SK-N-SH treated with all-trans-retinoic acid at 6 μM for 48 hours (cell line): Measurements from ENCODE around the gene THRB.

Source experiments
- ATAC-seq: fragments of 200-7000 bp; cut with Tn5 transposase; 3 replicates; pipeline ENCODE4 v1.9.1; 2020; ENCODE audit warnings: mild to moderate bottlenecking, moderate library complexity
- ARNTL ChIP-seq: fragments of 450-650 bp; formaldehyde crosslinking; IDR thresholded peaks from 2 replicates; pipeline ENCODE4 v1.5.0; 2020; ENCODE audit warnings: low read depth, mild to moderate bottlenecking, moderate library complexity, borderline replicate concordance
- BACH2 ChIP-seq: fragments of 250-450 bp; sonication (Bioruptor Pico); IDR thresholded peaks from 2 replicates; pipeline ENCODE4 v1.9.0; 2021; ENCODE audit warnings: mild to moderate bottlenecking, borderline replicate concordance
- CSDC2 ChIP-seq: fragments of 250-450 bp; sonication (Bioruptor Pico); IDR thresholded peaks from 2 replicates; pipeline ENCODE4 v1.5.0; 2020; ENCODE audit warnings: mild to moderate bottlenecking, moderate library complexity
- ESRRG ChIP-seq: fragments of 250-450 bp; sonication (Bioruptor Pico); IDR thresholded peaks from 2 replicates; pipeline ENCODE4 v1.6.1; 2021; ENCODE audit warnings: mild to moderate bottlenecking
- ISL1 ChIP-seq: fragments of 250-450 bp; sonication (Bioruptor Pico); IDR thresholded peaks from 2 replicates; pipeline ENCODE4 v2.1.2; 2022; ENCODE audit warnings: mild to moderate bottlenecking, moderate library complexity
- OSR1 ChIP-seq: fragments of 250-450 bp; sonication (Bioruptor Pico); IDR thresholded peaks from 2 replicates; pipeline ENCODE4 v1.8.0; 2022; ENCODE audit warnings: moderate library complexity, mild to moderate bottlenecking, inconsistent platforms
- PPARA ChIP-seq: fragments of 250-450 bp; sonication (Bioruptor Pico); IDR thresholded peaks from 2 replicates; pipeline ENCODE4 v1.5.0; 2020; ENCODE audit warnings: mild to moderate bottlenecking, borderline replicate concordance
- RARB ChIP-seq: fragments of 250-450 bp; sonication (Bioruptor Pico); IDR thresholded peaks from 2 replicates; pipeline ENCODE4 v1.8.0; 2021; ENCODE audit warnings: mild to moderate bottlenecking, moderate library complexity
- SNAI2 ChIP-seq: fragments of 250-450 bp; sonication (Bioruptor Pico); IDR thresholded peaks from 2 replicates; pipeline ENCODE4 v1.5.0; 2020; ENCODE audit warnings: mild to moderate bottlenecking, moderate library complexity
- TCF4 ChIP-seq: fragments of 250-450 bp; sonication (Bioruptor Pico); IDR thresholded peaks from 2 replicates; pipeline ENCODE4 v1.8.0; 2021; ENCODE audit warnings: mild to moderate bottlenecking, moderate library complexity, borderline replicate concordance
- TOX ChIP-seq: fragments of 250-450 bp; sonication (Bioruptor Pico); IDR thresholded peaks from 2 replicates; pipeline ENCODE4 v1.8.0; 2021; ENCODE audit warnings: mild to moderate bottlenecking, moderate library complexity, borderline replicate concordance
- ZC3H10 ChIP-seq: fragments of 250-450 bp; sonication (Bioruptor Pico); IDR thresholded peaks from 2 replicates; pipeline ENCODE4 v1.5.1; 2021; ENCODE audit warnings: mild to moderate bottlenecking, moderate library complexity
- ZFP3 ChIP-seq: fragments of 250-450 bp; sonication (Bioruptor Pico); IDR thresholded peaks from 2 replicates; pipeline ENCODE4 v1.5.0; 2020; ENCODE audit warnings: mild to moderate bottlenecking, moderate library complexity
- ZFP30 ChIP-seq: fragments of 450-650 bp; formaldehyde crosslinking; IDR thresholded peaks from 2 replicates; pipeline ENCODE4 v1.5.0; 2022; ENCODE audit warnings: mild to moderate bottlenecking, moderate library complexity
- ZNF565 ChIP-seq: fragments of 450-650 bp; formaldehyde crosslinking; conservative IDR thresholded peaks from 2 replicates; pipeline ENCODE4 v1.5.0; 2020; ENCODE audit warnings: low read depth, mild to moderate bottlenecking, moderate library complexity
- ZNF70 ChIP-seq: fragments of 450-650 bp; formaldehyde crosslinking; IDR thresholded peaks from 2 replicates; pipeline ENCODE4 v1.5.0; 2020; ENCODE audit warnings: mild to moderate bottlenecking, moderate library complexity
- ZNF8 ChIP-seq: fragments of 450-650 bp; formaldehyde crosslinking; IDR thresholded peaks from 2 replicates; pipeline ENCODE4 v1.5.0; 2020; ENCODE audit warnings: mild to moderate bottlenecking, moderate library complexity
- TF ChIP-seq, protein P1 (sequence below): fragments of 250-450 bp; sonication (Bioruptor Pico); IDR thresholded peaks from 2 replicates; pipeline ENCODE4 v1.5.0; 2020; ENCODE audit warnings: mild to moderate bottlenecking, moderate library complexity
- TF ChIP-seq, protein P2 (sequence below): fragments of 250-450 bp; sonication (Bioruptor Pico); IDR thresholded peaks from 2 replicates; pipeline ENCODE4 v1.5.1; 2020; ENCODE audit warnings: low read depth, mild to moderate bottlenecking, moderate library complexity
- TF ChIP-seq, protein P3 (sequence below): fragments of 250-450 bp; sonication (Bioruptor Pico); IDR thresholded peaks from 2 replicates; pipeline ENCODE4 v1.8.0; 2021; ENCODE audit warnings: low read depth, mild to moderate bottlenecking, moderate library complexity, borderline replicate concordance
- TF ChIP-seq, protein P4 (sequence below): fragments of 250-450 bp; sonication (Bioruptor Pico); IDR thresholded peaks from 2 replicates; pipeline ENCODE4 v1.8.0; 2020; ENCODE audit warnings: mild to moderate bottlenecking, moderate library complexity, borderline replicate concordance
- TF ChIP-seq, protein P5 (sequence below): fragments of 250-450 bp; sonication (Bioruptor Pico); IDR thresholded peaks from 2 replicates; pipeline ENCODE4 v1.5.1; 2021; ENCODE audit warnings: mild to moderate bottlenecking, moderate library complexity

Gene THRB

DNA sequence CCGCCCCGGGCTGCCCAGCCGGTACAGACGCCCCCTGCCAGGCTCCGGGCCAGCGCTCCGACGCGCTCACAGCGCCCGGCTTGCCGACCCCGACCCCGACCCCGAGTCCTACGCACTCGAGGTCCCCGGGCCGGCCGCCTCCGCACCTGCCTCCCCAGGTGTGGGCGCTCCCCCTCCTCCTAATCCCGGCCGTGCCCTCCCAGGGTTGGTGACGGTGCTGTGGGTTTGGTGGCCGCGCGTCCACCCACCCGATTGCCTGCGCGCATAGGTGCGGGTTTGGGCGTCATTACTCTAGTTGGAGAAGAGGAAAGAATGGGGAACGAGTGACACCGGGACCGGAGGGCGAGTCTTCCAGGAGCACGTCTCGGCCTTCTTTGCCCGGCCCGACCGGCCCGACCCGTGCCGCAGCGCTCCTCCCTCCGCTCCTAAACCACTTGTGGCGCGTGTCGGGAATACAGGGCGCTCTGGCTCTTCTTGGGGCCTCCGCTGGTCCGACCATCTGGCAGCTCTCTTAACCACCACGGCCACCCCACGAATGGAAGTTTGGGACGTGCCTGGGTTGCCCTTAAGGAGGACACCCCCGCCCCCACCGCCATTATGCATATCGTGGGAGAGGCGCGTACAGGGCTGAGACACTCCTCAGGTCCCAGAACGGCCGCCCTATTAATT, 810 bp upstream of the THRB start:
- TF ChIP-seq, protein P1, sequence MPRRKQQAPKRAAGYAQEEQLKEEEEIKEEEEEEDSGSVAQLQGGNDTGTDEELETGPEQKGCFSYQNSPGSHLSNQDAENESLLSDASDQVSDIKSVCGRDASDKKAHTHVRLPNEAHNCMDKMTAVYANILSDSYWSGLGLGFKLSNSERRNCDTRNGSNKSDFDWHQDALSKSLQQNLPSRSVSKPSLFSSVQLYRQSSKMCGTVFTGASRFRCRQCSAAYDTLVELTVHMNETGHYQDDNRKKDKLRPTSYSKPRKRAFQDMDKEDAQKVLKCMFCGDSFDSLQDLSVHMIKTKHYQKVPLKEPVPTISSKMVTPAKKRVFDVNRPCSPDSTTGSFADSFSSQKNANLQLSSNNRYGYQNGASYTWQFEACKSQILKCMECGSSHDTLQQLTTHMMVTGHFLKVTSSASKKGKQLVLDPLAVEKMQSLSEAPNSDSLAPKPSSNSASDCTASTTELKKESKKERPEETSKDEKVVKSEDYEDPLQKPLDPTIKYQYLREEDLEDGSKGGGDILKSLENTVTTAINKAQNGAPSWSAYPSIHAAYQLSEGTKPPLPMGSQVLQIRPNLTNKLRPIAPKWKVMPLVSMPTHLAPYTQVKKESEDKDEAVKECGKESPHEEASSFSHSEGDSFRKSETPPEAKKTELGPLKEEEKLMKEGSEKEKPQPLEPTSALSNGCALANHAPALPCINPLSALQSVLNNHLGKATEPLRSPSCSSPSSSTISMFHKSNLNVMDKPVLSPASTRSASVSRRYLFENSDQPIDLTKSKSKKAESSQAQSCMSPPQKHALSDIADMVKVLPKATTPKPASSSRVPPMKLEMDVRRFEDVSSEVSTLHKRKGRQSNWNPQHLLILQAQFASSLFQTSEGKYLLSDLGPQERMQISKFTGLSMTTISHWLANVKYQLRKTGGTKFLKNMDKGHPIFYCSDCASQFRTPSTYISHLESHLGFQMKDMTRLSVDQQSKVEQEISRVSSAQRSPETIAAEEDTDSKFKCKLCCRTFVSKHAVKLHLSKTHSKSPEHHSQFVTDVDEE (CRISPR knock-in tag), result no peak
- TF ChIP-seq ARNTL (CRISPR knock-in tag) (no peak), ZNF70 (CRISPR knock-in tag) (no peak), ZC3H10 (CRISPR knock-in tag) (no peak), ZNF8 (CRISPR knock-in tag) (no peak), ISL1 (no peak), CSDC2 (CRISPR knock-in tag) (no peak), ESRRG (CRISPR knock-in tag) (no peak), PPARA (CRISPR knock-in tag) (no peak), ZNF565 (CRISPR knock-in tag) (no peak), ZFP3 (CRISPR knock-in tag) (no peak), TCF4 (CRISPR knock-in tag) (no peak), SNAI2 (CRISPR knock-in tag) (no peak), OSR1 (CRISPR knock-in tag) (no peak), TOX (no peak), BACH2 (CRISPR knock-in tag) (no peak)
- TF ChIP-seq, protein P2, sequence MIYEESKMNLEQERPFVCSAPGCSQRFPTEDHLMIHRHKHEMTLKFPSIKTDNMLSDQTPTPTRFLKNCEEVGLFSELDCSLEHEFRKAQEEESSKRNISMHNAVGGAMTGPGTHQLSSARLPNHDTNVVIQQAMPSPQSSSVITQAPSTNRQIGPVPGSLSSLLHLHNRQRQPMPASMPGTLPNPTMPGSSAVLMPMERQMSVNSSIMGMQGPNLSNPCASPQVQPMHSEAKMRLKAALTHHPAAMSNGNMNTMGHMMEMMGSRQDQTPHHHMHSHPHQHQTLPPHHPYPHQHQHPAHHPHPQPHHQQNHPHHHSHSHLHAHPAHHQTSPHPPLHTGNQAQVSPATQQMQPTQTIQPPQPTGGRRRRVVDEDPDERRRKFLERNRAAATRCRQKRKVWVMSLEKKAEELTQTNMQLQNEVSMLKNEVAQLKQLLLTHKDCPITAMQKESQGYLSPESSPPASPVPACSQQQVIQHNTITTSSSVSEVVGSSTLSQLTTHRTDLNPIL (CRISPR knock-in tag), result no peak
- TF ChIP-seq, protein P3, sequence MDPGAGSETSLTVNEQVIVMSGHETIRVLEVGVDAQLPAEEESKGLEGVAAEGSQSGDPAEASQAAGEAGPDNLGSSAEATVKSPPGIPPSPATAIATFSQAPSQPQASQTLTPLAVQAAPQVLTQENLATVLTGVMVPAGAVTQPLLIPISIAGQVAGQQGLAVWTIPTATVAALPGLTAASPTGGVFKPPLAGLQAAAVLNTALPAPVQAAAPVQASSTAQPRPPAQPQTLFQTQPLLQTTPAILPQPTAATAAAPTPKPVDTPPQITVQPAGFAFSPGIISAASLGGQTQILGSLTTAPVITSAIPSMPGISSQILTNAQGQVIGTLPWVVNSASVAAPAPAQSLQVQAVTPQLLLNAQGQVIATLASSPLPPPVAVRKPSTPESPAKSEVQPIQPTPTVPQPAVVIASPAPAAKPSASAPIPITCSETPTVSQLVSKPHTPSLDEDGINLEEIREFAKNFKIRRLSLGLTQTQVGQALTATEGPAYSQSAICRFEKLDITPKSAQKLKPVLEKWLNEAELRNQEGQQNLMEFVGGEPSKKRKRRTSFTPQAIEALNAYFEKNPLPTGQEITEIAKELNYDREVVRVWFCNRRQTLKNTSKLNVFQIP (CRISPR knock-in tag), result no peak
- TF ChIP-seq, protein P4, sequence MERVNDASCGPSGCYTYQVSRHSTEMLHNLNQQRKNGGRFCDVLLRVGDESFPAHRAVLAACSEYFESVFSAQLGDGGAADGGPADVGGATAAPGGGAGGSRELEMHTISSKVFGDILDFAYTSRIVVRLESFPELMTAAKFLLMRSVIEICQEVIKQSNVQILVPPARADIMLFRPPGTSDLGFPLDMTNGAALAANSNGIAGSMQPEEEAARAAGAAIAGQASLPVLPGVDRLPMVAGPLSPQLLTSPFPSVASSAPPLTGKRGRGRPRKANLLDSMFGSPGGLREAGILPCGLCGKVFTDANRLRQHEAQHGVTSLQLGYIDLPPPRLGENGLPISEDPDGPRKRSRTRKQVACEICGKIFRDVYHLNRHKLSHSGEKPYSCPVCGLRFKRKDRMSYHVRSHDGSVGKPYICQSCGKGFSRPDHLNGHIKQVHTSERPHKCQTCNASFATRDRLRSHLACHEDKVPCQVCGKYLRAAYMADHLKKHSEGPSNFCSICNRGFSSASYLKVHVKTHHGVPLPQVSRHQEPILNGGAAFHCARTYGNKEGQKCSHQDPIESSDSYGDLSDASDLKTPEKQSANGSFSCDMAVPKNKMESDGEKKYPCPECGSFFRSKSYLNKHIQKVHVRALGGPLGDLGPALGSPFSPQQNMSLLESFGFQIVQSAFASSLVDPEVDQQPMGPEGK (CRISPR knock-in tag), result no peak
- TF ChIP-seq, protein P5, sequence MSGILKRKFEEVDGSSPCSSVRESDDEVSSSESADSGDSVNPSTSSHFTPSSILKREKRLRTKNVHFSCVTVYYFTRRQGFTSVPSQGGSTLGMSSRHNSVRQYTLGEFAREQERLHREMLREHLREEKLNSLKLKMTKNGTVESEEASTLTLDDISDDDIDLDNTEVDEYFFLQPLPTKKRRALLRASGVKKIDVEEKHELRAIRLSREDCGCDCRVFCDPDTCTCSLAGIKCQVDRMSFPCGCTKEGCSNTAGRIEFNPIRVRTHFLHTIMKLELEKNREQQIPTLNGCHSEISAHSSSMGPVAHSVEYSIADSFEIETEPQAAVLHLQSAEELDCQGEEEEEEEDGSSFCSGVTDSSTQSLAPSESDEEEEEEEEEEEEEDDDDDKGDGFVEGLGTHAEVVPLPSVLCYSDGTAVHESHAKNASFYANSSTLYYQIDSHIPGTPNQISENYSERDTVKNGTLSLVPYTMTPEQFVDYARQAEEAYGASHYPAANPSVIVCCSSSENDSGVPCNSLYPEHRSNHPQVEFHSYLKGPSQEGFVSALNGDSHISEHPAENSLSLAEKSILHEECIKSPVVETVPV (CRISPR knock-in tag), result no peak
- ATAC-seq, result peak; percentile 15

DNA sequence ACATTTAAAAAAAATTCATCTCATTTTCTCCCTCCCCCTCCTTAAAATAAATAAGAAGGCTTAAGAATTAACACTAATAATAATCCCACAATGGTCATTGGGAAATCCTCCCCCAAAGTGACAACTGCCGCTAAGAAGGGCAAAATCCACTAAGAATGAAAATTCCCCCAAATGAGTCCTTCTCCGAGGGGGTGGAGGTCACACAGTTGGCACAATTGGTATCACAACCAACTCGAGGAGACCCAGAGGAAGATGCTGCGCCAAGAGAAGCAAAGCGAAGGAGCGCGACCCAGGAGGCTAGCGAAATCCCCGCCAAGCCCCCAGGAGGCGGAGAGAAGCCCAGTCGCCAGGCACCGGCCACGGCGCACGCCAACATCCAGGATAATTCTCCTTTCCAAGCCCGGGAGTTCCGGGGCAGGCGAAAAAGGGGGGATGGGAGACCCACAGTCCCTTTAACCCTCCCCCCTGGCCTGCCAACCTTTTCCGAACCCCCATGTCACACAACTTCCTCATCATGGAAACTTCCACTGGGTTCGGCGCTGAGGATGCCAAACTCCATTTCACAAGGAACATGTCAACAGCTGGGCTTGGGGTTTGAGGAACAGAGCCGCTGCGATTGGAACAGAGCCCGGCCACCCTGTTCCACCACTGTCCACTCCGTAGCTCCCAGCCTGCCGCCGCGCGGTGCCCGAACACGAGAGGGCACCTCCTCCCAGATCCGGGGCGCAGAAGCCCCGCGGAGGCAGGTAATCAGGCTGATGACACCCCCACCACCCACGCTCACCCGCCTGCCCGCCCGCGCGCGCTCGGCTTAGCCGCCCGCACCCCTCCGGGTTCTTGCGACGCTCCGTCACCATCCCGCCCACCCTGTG, 668 bp downstream of the THRB start:
- ATAC-seq, result peak; percentile 57
- TF ChIP-seq TCF4 (CRISPR knock-in tag) (no peak), BACH2 (CRISPR knock-in tag) (no peak), ZFP3 (CRISPR knock-in tag) (no peak), CSDC2 (CRISPR knock-in tag) (no peak), ARNTL (CRISPR knock-in tag) (no peak), SNAI2 (CRISPR knock-in tag) (no peak), ZNF565 (CRISPR knock-in tag) (no peak), OSR1 (CRISPR knock-in tag) (no peak), ESRRG (CRISPR knock-in tag) (no peak), RARB (CRISPR knock-in tag) (no peak), ZFP30 (CRISPR knock-in tag) (no peak), ZC3H10 (CRISPR knock-in tag) (no peak), ISL1 (no peak)
- TF ChIP-seq, protein P4 (CRISPR knock-in tag), result no peak
- TF ChIP-seq, protein P1 (CRISPR knock-in tag), result no peak
